NCI-H1092 (cell line): Measurements from ENCODE around the gene C5orf34.
"Not testable (repeated sequence)": the region's sequence is repeated elsewhere in the genome, so short reads cannot be mapped to it uniquely, and the experiment has no call there.

Source experiments
- DNase-seq: peaks from one replicate; lab custom pipeline; 2025; lab: John Stamatoyannopoulos, UW

Gene C5orf34

DNA sequence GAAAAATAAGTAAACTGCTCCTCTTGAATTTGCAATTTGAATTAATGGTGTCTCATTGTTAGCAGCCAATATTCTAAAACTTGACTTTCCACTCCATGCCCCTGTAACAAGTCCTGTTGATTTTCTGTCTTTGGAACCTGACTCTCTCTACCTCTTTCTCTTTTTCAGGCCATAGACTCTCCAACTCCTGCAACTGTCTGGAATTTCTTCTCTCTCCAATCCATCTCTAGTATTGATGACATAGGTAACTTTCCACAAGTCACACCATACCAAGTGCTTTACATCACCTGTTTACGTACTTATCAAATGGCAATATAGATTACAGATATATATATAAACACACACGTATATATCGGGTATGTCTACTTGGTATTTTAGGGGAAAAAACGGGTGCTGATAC is 923 bp downstream of the C5orf34 start:
- no peak for DNase-seq

GRCh38 chr5:43511062-43511461 is 3.9 kb downstream of the C5orf34 start:
- DNase-seq = not testable (repeated sequence)

DNA sequence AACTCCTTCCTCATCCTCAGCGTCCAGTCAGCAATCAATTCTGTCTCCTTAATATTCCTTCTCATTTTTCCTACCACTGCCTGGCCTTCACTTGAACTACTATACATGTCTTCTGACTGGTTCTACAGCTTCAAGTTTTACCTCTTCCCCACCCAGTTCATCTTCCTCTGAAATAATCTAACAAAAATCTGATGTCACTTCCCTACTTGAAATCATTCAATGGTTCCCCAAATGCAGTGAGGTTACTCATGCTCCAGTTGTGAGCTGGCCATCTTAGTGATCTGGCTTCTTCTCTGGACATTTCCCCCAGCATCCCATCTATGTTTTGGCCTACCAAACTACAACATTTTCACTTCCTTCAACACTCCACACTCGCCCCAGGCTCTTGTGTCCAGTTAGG is 16.4 kb downstream of the C5orf34 start:
- DNase-seq = no peak

GRCh38 chr5:43497311-43498104 is 17.4 kb downstream of the C5orf34 start:
- DNase-seq = no peak

DNA sequence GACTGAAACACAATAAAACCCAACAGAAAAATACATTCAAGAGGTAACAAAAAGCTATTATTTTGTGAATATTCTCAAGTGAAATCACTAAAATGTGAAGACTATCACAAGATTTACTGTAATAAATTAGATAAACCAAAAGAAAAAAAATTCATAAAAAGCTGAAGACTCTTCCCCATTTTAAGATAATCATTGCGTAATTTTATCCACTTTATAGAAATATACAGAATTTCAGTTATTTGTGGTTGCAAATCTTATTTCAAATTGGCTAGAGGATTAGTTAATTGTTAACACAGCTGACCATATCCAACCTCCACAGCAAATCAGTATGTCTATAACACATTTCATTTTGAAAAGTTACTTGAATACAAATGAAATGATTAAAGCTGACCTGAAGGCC is 23.6 kb downstream of the C5orf34 start:
- DNase-seq = no peak

- no peak for DNase-seq
Observed at GRCh38 chr5:43486353-43486752, 28.6 kb downstream of the C5orf34 start.

- DNase-seq = no peak
Observed at GRCh38 chr5:43485406-43485805, 29.5 kb downstream of the C5orf34 start.

DNA sequence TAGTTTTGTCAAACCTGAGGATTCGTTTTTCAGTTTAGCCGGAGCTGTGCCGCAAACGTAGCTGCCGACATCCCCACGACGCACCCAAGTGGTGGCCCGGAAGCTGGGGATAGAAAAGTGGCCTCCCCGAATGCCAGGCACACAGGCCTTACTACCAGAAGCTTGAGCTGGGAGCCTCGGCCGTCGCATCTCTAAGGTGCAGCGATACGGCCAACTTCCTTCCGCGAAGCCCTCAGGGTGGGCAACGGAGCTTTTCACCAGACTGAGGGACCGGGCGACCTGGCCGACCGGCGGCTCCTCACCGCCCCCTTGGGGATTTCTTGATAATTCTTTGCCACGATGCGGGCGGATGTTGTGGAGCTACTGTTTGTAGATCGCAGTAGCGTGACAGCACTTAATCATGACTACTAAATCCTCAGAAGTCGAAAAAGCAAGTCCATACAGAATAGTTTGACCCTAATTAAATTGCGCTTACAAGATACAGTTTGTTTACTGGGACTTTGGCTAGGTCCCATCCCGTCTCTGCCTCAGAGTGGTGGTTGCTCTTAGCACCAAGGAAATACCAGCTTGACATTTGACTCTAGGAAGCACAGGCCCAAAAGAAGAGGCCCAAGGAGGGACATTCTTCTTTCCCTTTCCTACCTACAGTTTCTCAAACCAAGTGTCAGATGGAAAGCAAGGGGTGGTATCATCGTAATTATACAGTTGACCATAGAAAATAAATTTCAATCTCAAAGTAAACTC is 30.7 kb downstream of the C5orf34 start:
- peak; percentile 53 for DNase-seq

GRCh38 chr5:43483298-43484105 is 31.4 kb downstream of the C5orf34 start, which contains the start of gene TMEM267:
Gene TMEM267 (minus strand): TSS chr5:43483865. CDS start chr5:43453969, 29,896 bp downstream.
- peak; percentile 90 for DNase-seq

- DNase-seq = no peak
Observed at GRCh38 chr5:43482490-43483297, 32.3 kb downstream of the C5orf34 start.

DNA sequence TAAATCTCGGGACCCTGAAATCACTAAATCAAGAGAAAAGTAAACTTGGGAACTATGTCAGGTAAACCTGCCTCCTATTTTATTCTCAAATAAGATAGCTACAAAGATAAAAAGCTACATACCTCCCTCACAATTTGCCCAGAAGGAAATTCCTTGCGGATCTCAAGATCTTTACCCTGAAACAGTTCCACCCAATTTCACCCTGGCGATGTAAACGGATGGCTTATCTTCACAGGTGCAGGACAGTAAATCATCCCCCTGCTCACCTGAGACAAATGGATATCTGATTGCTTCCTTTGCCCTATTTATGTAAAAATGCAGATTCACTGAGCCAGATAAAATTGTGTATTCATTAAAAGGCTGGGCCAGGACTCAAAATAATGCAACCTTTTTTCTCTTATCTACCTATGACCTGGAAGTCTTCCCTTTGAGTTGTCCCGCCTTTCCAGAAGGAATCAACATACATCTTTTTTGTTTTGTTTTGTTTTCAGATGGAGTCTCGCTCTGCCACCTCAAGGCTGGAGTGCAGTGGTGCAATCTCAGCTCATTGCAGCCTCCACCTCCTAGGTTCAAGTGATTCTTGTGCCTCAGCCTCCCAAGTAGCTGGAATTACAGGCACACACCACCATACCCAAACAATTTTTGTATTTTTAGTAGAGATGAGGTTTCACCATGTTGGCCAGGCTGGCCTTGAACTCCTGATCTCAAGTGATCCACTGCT is 45.1 kb downstream of the C5orf34 start:
- DNase-seq = no peak

DNA sequence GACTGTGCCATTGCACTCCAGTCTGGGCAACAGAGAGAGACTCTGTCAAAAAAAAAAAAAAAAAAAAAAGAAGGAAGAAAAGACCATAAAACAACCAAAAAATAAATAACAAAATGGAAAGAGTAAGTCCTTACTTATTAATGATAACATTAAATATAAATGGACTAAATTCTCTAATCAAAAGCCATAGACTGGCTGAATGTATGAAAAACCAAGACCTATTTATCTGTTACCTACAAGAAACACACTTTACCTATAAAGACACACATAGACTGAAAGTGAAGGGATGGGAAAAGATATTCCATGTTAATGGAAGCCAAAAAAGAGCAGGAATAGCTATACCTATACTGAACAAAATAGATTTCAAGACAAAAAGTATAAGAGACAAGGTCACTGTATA is 47.8 kb downstream of the C5orf34 start:
- no peak for DNase-seq

DNA sequence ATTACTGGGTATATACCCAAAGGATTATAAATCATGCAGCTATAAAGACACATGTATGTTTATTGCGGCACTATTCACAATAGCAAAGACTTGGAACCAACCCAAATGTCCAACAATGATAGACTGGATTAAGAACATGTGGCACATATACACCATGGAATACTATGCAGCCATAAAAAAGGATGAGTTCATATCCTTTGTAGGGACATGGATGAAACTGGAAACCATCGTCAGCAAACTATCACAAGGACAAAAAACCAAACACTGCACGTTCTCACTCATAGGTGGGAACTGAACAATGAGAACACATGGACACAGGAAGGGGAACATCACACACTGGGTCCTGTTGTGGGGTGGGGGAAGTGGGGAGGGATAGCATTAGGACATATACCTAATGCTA is 49.5 kb downstream of the C5orf34 start:
- not testable (repeated sequence) for DNase-seq

- DNase-seq = no peak
Observed at GRCh38 chr5:43461066-43461465, 53.9 kb downstream of the C5orf34 start.

DNA sequence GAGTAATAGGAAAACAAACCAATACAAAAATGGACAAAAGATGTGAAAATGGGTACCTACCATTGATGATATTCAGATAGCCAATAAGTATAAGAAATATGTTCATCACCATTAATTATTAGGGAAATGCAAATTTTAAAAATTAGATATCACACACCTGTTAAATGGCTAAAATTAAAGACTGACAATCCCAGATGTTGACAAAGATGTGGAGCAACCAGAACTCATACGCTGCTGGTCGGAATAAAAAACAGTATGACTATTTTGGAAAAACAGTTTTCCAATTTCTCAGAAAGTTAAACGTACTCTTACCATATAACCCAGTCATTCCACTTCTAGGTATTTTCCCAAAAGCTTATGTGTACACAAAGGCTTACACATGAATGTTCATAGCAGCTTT is 58.4 kb downstream of the C5orf34 start:
- no peak for DNase-seq

DNA sequence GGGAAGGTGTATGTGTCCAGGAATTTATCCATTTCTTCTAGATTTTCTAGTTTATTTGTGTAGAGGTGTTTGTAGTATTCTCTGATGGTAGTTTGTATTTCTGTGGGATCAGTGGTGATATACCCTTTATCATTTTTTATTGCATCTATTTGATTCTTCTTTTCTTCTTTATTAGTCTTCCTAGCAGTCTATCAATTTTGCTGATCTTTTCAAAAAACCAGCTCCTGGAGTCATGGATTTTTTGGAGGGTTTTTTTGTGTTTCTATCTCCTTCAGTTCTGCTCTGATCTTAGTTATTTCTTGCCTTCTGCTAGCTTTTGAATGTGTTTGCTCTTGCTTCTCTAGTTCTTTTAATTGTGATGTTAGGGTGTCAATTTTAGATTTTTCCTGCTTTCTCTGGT is 73.4 kb downstream of the C5orf34 start:
- not testable (repeated sequence) for DNase-seq

DNA sequence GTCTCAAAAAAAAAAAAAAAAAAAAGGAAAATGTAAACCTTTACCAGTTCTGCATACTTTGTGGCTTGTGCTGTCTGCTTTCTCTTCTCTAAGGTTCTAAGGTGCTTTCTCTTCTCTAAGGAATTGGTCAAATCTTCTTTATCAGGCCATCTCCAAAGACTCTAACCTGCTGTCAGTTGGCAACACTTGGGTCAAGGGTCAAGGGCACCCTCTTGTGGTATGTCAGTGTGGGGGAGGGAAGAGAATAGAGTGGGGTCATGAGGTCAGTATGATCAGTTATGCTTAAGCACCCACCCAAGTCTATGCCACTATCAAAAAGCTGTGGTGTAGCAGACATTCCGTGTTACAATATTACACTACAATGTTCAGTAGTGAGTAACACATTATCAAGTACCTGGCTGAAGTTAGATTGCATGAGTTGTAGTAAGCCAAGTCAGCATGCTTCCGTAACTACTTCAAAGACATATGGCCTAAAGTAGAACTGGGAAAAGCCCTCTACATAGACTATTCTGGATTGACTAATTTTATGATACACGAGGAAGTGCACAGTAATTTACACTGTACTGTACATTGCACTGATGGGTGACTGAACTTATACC is 77.8 kb downstream of the C5orf34 start:
- no peak for DNase-seq
